Stimulated activated effector memory CD8-positive, alpha-beta T cell treated with anti-CD3 and anti-CD28 coated beads, Interleukin-12 subunit alpha, Interleukin-12 subunit beta, amount 100 ng/mL, for 72 hours (primary cell): Measurements from ENCODE around the gene ZNF670.

ENCODE experiments used
- ATAC-seq: fragments of 150-1000 bp; cut with Tn5 transposase; 2 replicates; pipeline ENCODE4 v1.10.0; 2021
- DNase-seq, 2 donors: peaks; one replicate each; pipeline ENCODE4 v3.0.0; 2021 to 2022; ENCODE audit warnings: low spot score in 2 of 2
- H3K27ac Mint-ChIP-seq: one replicate; pipeline ENCODE4 v1.8.0; 2022; ENCODE audit warnings: mild to moderate bottlenecking, mixed read lengths
- H3K36me3 Mint-ChIP-seq: one replicate; pipeline ENCODE4 v1.8.0; 2022; ENCODE audit warnings: mild to moderate bottlenecking, mixed read lengths
- H3K4me1 Mint-ChIP-seq: one replicate; pipeline ENCODE4 v1.8.0; 2022; ENCODE audit warnings: mixed read lengths
- H3K4me3 Mint-ChIP-seq: one replicate; pipeline ENCODE4 v1.8.0; 2022; ENCODE audit warnings: mild to moderate bottlenecking, mixed read lengths
- H3K9me3 Mint-ChIP-seq: one replicate; pipeline ENCODE4 v1.8.0; 2022; ENCODE audit warnings: mixed read lengths

Gene ZNF670

DNA sequence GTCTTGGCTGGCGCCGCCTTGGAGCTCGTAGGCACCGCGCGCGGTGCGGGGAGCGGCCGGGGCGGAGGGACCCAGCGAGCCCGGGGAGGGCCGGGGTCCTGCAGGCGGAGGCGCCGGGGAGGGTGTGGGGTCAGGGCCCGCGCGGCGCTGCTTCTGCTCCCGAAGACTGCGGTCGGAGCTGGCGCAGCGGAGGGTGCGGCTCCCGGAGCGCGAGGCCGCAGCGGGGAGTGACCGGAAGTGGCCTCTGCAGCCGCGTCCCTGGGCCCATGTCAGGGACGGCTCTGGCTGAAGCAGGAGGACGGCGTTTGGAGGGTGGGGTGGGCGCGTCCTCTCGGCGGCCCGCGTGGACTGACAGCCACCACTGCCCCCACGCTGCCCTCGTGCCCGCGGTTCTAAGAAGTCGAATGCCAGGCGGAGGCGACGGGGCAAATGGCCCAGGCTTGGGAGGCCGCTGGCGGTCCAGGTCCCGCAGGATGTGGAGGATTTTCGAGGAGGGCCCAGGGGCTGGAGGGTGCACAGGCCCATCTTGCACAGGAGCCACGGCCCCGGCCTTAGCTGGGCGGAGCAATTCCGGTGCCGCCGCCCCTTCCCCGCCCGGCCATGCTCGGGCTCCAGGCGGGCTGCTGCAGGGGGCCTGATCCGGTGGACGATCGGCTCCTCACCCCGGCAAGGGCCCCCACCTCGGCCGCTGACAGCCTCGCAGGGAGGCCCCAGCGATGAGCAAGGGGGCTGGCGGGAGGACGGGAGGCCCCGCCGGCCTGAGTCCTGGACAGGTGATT is 33.3 kb upstream of the ZNF670 start:
- Mint-ChIP-seq H3K27ac (no peak overlapping the region), H3K9me3 (no peaks in the 10 kb centered on the region), H3K4me1 (peaks cover 13% of the 10 kb centered on the region), H3K36me3 (peaks cover 5% of the 10 kb centered on the region), H3K4me3 (peak overlapping the region; percentile 32)
- peak; percentile 16 for ATAC-seq
- DNase-seq = no peak

DNA sequence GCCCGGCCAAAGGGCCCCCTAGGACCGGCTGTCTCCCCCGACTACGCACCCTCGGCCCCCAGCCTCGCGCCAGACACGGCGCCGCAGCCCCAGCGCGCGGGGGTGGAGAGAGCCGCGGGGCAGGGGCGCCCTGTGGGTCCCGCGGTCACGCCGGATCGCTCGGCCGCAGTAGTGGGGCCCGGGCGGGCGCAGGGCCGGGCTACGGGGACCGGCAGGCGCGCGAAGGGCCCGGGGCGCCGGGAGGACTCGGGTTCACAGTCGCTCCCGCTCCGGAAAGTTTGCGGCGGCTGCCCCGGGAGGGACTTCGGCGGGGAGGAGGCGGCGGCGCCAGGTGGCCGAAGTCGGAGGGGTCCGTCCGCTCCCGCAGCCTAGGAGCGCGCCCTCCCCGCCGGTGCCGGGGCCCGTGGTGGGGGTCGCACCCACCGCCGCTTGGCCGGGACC is 32.7 kb upstream of the ZNF670 start:
- peaks cover 13% of the 10 kb centered on the region for H3K4me1 Mint-ChIP-seq
- ATAC-seq = peak; percentile 29
- peak overlapping the region; percentile 72 for H3K4me3 Mint-ChIP-seq
- H3K36me3 Mint-ChIP-seq = peaks cover 5% of the 10 kb centered on the region
- no peak overlapping the region for H3K27ac Mint-ChIP-seq
- no peaks in the 10 kb centered on the region for H3K9me3 Mint-ChIP-seq
- no peak for DNase-seq

DNA sequence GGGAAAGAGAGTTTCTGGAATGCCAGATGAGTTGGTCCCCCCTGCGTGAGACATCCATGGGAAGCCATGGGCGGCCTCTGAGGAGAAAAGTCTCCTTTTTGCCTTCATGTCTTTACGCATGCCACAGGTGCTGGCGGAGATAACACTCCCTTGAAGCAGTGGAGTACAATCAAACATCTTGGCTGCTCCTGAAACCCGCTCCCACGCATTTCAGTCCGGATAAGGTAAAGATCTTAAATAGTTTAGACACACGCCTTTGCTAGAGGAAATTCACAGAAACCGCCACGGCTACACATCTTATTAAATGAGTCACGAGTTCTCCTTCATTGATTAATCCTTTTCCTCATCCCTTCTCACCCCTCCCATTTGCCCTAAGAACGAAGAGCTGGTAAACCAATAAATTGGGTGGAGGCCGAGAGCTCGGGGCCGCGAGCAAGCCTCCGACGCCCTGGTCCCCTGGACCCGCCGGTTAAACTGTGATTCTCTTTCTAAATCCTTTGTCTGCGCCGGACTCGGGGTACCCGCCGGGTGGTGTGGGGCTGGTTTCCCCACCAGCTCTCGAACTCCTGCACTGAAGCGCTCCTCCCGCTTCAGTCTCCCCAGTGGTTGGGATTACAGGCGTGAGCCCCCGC is 32.1 kb upstream of the ZNF670 start:
- peaks cover 5% of the 10 kb centered on the region for H3K36me3 Mint-ChIP-seq
- ATAC-seq (peak; percentile 39), DNase-seq (no peak)
- peak overlapping the region; percentile 72 for H3K4me3 Mint-ChIP-seq
- peaks cover 13% of the 10 kb centered on the region for H3K4me1 Mint-ChIP-seq
- no peak overlapping the region for H3K27ac Mint-ChIP-seq
- H3K9me3 Mint-ChIP-seq = no peaks in the 10 kb centered on the region

DNA sequence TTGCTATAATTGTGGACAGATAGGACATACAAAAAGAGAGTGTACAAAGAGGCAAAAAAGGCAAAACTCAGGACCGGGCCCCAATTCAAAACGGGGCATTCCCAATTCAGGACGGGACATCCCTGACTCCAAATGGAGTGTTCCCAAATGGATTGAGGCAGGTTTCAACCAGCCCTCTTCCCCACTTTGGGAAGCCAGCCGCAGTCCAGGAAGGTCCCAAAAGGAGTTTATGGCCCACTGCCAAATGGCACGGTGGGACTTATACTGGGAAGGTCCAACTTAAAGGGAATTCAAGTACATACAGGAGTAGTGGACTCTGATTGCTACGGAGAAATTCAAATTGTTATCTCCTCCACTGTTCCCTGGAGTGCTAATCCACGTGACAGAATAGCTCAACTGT is 29.1 kb upstream of the ZNF670 start:
- H3K4me1 Mint-ChIP-seq = peaks cover 12% of the 10 kb centered on the region
- peaks cover 3% of the 10 kb centered on the region for H3K36me3 Mint-ChIP-seq
- ATAC-seq (no peak), DNase-seq (no peak)
- H3K9me3 Mint-ChIP-seq = peaks cover 3% of the 10 kb centered on the region
- no peak overlapping the region for H3K4me3 Mint-ChIP-seq
- no peak overlapping the region for H3K27ac Mint-ChIP-seq

DNA sequence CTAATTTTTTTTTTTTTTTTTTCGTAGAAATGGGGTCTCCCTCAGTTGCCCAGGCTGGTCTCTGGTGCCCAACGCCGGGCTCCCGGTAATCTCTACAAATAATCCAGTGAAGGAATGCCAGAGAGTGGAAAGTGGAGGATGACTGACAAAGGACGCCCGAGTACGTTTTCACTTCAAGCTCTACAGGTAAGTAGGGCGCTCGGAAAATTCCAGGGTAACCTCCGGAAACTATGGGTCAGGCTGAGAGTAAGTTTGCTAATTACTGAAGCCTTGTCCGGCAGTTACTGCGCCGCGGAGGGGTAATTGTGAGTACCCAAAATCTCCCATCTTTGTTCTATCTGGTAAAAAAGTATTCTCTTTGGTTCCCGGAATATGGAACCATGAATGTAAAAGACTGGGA is 27.4 kb upstream of the ZNF670 start:
- ATAC-seq (no peak), DNase-seq (no peak)
- Mint-ChIP-seq H3K27ac (no peak overlapping the region), H3K4me3 (no peak overlapping the region), H3K36me3 (peaks cover 21% of the 10 kb centered on the region), H3K9me3 (peaks cover 3% of the 10 kb centered on the region), H3K4me1 (peaks cover 10% of the 10 kb centered on the region)

DNA sequence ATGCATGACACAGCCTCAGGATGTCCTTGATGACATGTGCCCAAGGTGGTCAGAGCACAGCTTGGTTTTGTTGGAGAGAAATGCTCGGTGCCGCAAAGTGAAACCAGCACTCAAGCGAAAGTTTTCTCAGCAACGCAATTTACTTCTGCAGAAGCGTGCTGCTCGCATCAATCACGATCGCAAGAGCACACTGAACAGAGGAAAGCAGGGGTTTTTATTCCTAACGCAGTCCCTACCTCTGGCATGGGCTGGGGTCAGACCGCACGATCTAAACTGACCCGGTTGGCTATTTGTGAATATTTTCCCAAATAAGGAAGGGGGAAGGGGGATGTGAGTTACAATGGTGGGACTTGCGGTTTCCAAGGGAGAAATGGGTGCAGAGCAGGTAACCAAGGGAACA is 26.4 kb upstream of the ZNF670 start:
- H3K9me3 Mint-ChIP-seq = peaks cover 3% of the 10 kb centered on the region
- H3K27ac Mint-ChIP-seq = no peak overlapping the region
- no peak for ATAC-seq
- no peak for DNase-seq
- peaks cover 5% of the 10 kb centered on the region for H3K4me1 Mint-ChIP-seq
- H3K4me3 Mint-ChIP-seq = no peak overlapping the region
- peaks cover 31% of the 10 kb centered on the region for H3K36me3 Mint-ChIP-seq

DNA sequence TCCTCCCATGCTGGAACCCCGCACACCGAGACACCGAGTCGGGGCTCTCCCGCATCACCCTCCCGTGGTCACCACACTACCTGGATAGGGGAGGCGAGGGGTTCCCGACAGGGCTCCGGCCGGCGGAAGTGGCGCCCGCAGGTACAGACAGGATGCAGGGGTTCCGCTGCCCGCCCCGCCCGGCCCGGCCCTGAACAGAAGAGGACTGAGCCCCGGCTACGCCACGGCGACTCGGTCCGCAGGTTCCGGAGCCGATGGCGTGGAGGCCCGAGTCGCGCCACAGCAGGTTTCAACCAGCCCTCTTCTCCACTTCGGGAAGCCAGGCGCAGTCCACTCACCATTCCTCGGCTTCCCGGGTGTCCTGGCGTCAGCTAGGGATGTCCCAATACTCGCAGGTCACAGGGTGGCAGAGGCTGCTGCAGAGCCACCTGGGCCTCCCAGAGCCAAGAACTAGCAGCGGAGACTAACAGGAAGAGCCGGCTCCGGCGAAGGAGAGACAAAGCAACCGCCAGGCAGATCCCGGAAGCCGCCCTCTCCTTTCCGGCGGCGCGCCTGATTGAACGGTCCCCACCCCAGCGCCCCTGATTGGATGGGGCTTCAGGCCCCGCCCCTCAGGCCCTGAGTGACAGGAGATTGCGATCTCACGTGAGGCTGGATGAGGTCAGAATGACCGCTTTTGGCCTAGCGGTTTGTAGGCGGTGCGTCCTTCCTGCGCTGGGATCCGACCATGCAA is 25.4 kb upstream of the ZNF670 start, which contains the start of gene ZNF669:
TSS of gene ZNF669 (minus strand) at position 498 of the 733 bp plus-strand sequence. CDS start at position 341, 157 bp downstream.
- peak; percentile 100 for ATAC-seq
- H3K36me3 Mint-ChIP-seq = peaks cover 40% of the 10 kb centered on the region

DNA sequence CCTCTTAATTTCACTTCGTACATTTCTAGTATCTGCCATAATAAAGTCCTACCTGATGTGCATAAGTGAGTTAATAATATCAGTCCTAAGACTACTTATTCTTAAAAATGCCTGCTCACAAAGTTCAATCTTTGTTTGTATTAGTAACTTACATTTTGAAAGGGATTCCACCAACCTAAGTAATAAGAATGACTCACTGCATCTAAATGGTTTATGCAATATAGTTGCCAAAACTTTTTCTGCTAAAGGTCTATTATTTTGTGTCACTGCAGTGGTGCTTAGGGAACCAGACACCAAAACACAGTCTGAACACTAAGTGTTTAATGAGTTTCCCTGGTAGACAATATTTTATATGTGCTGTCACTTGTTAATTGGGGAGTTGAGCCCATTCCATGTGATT is 23.8 kb upstream of the ZNF670 start:
- Mint-ChIP-seq H3K36me3 (peaks cover 46% of the 10 kb centered on the region), H3K4me3 (peak overlapping the region; percentile 82), H3K27ac (no peak overlapping the region), H3K9me3 (peaks cover 3% of the 10 kb centered on the region), H3K4me1 (peaks cover 5% of the 10 kb centered on the region)
- DNase-seq (no peak), ATAC-seq (no peak)

More for the DNA sequence above, 25.4 kb upstream of the ZNF670 start, which contains the start of gene ZNF669:
- peak; percentile 79 to 94 for DNase-seq
- peaks cover 5% of the 10 kb centered on the region for H3K4me1 Mint-ChIP-seq
- H3K4me3 Mint-ChIP-seq = peak within 1 kb of the TSS; percentile 82
- peaks cover 3% of the 10 kb centered on the region for H3K9me3 Mint-ChIP-seq
- H3K27ac Mint-ChIP-seq = peak within 1 kb of the TSS; percentile 91

DNA sequence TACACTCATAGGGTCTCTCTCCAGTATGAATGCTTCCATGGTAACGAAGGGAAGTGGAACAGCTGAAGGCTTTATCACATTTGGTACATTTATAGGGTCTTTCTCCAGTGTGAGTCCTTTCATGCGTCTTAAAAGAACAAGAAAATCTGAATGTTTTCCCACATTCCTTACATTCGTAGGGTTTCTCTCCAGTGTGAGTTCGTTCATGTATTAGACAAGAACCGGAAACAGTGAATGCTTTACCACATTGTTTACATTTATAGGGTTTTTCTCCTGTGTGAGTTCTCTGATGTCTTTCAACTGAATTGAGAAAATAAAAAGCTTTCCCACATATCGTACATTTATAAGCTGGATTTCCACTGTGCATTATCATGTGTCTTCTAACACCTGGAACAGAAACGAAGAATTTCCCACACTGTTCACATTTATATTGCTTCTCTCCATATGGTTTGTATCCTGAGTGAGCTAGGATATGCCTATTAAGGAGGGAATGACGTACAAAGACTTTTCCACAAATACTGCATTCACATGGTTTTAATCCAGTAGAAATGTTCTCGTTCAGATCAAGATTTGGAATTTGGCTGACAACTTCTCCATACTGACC is 22.2 kb upstream of the ZNF670 start:
- peaks cover 10% of the 10 kb centered on the region for H3K9me3 Mint-ChIP-seq
- peaks cover 46% of the 10 kb centered on the region for H3K36me3 Mint-ChIP-seq
- ATAC-seq (no peak), DNase-seq (no peak)
- H3K4me3 Mint-ChIP-seq = no peak overlapping the region
- no peak overlapping the region for H3K27ac Mint-ChIP-seq
- peaks cover 5% of the 10 kb centered on the region for H3K4me1 Mint-ChIP-seq

DNA sequence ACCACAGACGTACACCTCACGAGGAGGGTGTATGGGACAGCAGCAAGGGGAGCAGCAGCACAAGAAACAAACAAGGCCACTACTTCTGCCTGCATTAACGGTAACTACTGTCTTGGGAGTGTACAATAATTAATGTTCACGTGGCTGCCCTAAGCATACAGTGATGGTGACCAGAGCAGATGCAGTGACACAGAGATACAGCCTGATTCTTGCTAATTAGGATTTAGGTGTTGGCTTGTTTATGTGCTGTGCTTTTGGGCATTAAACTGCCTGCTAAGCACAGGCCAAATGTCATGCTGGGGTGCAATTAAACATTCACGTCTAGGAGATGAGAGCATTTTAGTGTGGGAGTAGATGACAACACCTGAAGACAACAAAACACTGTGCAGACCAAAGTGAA is 18.3 kb upstream of the ZNF670 start:
- H3K36me3 Mint-ChIP-seq = peaks cover 36% of the 10 kb centered on the region
- H3K9me3 Mint-ChIP-seq = peaks cover 8% of the 10 kb centered on the region
- no peak for DNase-seq
- H3K27ac Mint-ChIP-seq = no peak overlapping the region
- H3K4me1 Mint-ChIP-seq = no peaks in the 10 kb centered on the region
- H3K4me3 Mint-ChIP-seq = no peak overlapping the region
- no peak for ATAC-seq

DNA sequence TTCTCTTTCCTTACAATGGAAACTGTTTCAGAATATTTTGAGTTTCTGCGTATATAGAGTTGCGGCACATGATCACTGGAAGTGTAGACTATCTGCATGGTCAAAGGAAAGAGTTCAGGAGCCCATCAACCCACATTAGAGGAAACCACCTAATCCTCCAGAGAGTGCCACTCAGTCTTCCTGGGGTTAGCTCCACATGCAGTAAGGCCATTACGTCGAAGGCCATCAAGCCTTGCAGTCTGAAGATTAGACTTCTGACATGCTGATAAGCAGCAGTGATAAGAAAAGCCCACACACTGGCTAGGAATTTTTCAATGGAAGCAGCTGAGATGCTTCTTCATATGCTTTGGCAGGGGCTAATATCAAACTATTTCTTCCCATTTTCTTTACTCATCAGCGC is 17.9 kb upstream of the ZNF670 start:
- no peak for ATAC-seq
- no peak for DNase-seq
- Mint-ChIP-seq H3K4me1 (no peaks in the 10 kb centered on the region), H3K27ac (no peak overlapping the region), H3K4me3 (no peak overlapping the region), H3K36me3 (peaks cover 32% of the 10 kb centered on the region), H3K9me3 (peaks cover 8% of the 10 kb centered on the region)

DNA sequence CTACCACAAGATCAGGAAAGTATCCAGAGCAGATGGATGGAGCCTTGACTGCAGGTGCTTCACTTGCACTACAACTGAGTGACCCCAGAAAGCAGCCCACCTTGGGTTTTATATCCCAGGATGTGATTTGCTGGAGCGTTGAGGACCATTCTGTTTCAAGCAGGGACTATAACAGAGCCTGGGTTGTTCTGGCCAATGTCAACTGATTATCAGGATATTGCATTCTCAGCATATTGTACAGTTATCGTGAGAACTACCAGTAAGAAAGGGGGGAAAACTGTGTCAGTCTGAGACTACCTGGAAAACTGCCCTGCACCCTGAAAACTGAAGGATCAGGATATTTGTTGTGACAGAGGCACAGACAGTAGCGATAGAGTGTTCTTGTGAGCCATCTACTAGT is 17.5 kb upstream of the ZNF670 start:
- Mint-ChIP-seq H3K27ac (no peak overlapping the region), H3K4me1 (no peaks in the 10 kb centered on the region), H3K4me3 (no peak overlapping the region), H3K36me3 (peaks cover 27% of the 10 kb centered on the region), H3K9me3 (peaks cover 8% of the 10 kb centered on the region)
- DNase-seq (no peak), ATAC-seq (no peak)

DNA sequence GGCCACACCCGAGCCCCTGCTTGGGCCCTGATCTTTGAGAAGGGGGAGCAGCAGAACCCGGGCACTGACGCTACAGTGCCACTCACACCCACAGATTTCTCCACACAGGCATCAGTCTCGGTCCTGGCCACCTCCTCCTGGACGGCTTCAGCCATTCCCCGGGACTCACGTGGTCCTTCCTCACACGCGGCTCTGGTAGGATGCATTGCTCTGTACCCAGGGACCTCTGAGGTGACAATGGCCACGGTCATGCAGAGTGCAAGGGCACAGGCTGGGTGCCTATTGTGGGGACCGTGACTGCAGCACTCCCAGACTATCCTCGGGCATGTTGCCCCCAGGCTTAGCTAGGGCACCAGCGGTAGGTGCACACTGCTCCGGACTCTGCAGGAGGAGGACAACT is 11.8 kb upstream of the ZNF670 start:
- Mint-ChIP-seq H3K4me3 (no peak overlapping the region), H3K36me3 (no peaks in the 10 kb centered on the region), H3K9me3 (no peaks in the 10 kb centered on the region), H3K4me1 (no peaks in the 10 kb centered on the region), H3K27ac (no peak overlapping the region)
- ATAC-seq = peak; percentile 42
- no peak for DNase-seq

DNA sequence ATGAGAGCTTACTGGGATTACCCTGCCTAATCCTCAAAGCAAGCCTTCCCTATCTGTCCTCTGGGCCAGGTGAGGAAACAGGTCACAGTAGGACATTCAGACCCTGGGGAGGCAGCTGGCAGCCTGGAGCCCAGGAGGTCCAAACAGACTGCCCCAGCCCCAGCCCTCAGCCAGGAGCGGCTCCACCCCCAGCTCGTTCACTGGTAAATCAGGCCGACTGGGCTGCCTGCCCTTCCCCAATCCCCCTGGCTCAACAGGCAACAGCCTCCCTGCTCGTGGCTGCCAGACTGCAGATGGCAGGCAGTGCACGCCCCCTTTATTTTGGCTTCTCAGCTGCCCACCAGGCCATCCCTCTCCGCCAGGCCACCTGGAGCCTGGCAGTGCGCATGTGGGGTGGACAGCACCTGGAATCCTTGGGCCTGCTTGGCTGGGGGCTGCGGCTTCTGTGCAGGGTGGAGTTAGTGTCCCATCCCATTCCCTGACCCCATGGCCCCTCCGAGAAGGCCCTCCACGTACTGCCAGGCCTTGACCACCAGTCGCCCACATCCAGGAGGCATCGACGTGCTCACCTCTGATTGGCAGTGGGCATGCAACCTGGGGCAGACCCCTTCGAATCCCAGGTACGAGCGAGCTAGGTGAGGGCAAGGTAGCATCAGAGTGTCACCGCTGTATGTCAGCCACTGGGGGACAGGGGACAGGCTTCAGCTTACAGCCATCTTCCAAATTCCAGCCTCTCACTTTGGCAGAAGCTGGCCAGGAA is 11.2 kb upstream of the ZNF670 start:
- Mint-ChIP-seq H3K9me3 (no peaks in the 10 kb centered on the region), H3K4me3 (no peak overlapping the region), H3K27ac (no peak overlapping the region), H3K36me3 (no peaks in the 10 kb centered on the region), H3K4me1 (no peaks in the 10 kb centered on the region)
- DNase-seq = no peak
- no peak for ATAC-seq

DNA sequence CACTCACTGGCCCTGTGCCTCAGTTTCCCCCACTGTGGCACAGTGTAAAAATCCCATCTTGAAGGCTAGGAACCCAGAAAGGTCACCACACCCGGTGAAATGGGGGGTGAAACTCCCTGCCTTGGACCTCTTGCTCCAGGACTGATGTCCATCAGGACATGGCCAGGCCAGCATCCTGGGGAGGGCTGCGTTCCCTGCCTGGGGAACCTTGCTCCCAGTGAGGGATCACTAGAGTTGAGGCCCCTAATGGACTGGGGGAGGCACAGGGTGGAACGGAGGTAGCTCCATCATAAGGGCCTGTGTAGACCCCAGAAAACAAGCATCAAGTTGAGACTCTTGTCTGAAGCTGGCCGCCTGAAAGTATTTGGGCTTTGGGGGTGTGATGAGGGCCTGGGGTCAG is 10.4 kb upstream of the ZNF670 start:
- H3K4me3 Mint-ChIP-seq = no peak overlapping the region
- H3K27ac Mint-ChIP-seq = no peak overlapping the region
- no peak for ATAC-seq
- H3K9me3 Mint-ChIP-seq = no peaks in the 10 kb centered on the region
- no peak for DNase-seq
- no peaks in the 10 kb centered on the region for H3K4me1 Mint-ChIP-seq
- H3K36me3 Mint-ChIP-seq = no peaks in the 10 kb centered on the region
